ENCODE results near the gene RPS23. TPM values are rescaled to one million over a fixed set of nuclear protein-coding genes. Genes with fewer than 3 reads are reported as not detected.

RPS23 gene
- total RNA-seq, 1 donor from 2014 or later, result 2,350 TPM

- H3K4me1 Mint-ChIP-seq (ENCODE audit: unreplicated experiment), result peaks cover 8% of the 10 kb centered on the region
- H3K9me3 Mint-ChIP-seq (ENCODE audit: unreplicated experiment), result no peaks in the 10 kb centered on the region
- no peak for DNase-seq (ENCODE audit: low spot score)
- TF ChIP-seq CTCF (IDR thresholded peaks at IDR 0.05; ENCODE audit: unreplicated experiment), result no peak
- no peaks in the 10 kb centered on the region for H3K36me3 Mint-ChIP-seq (ENCODE audit: low read depth, unreplicated experiment)
- H3K27ac Mint-ChIP-seq (ENCODE audit: unreplicated experiment), result no peak overlapping the region
- peaks cover 4% of the 10 kb centered on the region for H3K27me3 Mint-ChIP-seq (ENCODE audit: unreplicated experiment)
- no peak overlapping the region for H3K4me3 Mint-ChIP-seq (ENCODE audit: unreplicated experiment)
Observed at GRCh38 chr5:82298668-82299067, 20.5 kb upstream of the RPS23 start.

- Mint-ChIP-seq H3K4me1 (ENCODE audit: unreplicated experiment) (peaks cover 10% of the 10 kb centered on the region), H3K27ac (ENCODE audit: unreplicated experiment) (no peak overlapping the region)
- no peak for TF ChIP-seq CTCF (IDR thresholded peaks at IDR 0.05; ENCODE audit: unreplicated experiment)
Observed at GRCh38 chr5:82297711-82298110, 19.6 kb upstream of the RPS23 start.

GRCh38 chr5:82296929-82297328 lies 18.8 kb upstream of the RPS23 start:
- TF ChIP-seq CTCF (IDR thresholded peaks at IDR 0.05; ENCODE audit: unreplicated experiment), result no peak
- no peak overlapping the region for H3K4me3 Mint-ChIP-seq (ENCODE audit: unreplicated experiment)
- no peaks in the 10 kb centered on the region for H3K36me3 Mint-ChIP-seq (ENCODE audit: low read depth, unreplicated experiment)
- DNase-seq (ENCODE audit: low spot score), result no peak
- peaks cover 4% of the 10 kb centered on the region for H3K27me3 Mint-ChIP-seq (ENCODE audit: unreplicated experiment)
- no peaks in the 10 kb centered on the region for H3K9me3 Mint-ChIP-seq (ENCODE audit: unreplicated experiment)
- H3K27ac Mint-ChIP-seq (ENCODE audit: unreplicated experiment), result no peak overlapping the region
- peaks cover 10% of the 10 kb centered on the region for H3K4me1 Mint-ChIP-seq (ENCODE audit: unreplicated experiment)

More at GRCh38 chr5:82297711-82298110, 19.6 kb upstream of the RPS23 start:
- no peak for DNase-seq (ENCODE audit: low spot score)
- peaks cover 4% of the 10 kb centered on the region for H3K27me3 Mint-ChIP-seq (ENCODE audit: unreplicated experiment)
- H3K9me3 Mint-ChIP-seq (ENCODE audit: unreplicated experiment), result no peaks in the 10 kb centered on the region
- H3K36me3 Mint-ChIP-seq (ENCODE audit: low read depth, unreplicated experiment), result no peaks in the 10 kb centered on the region
- no peak overlapping the region for H3K4me3 Mint-ChIP-seq (ENCODE audit: unreplicated experiment)

- H3K9me3 Mint-ChIP-seq (ENCODE audit: unreplicated experiment), result no peaks in the 10 kb centered on the region
Observed at GRCh38 chr5:82295959-82296531, 17.9 kb upstream of the RPS23 start.

More at GRCh38 chr5:82295959-82296531, 17.9 kb upstream of the RPS23 start:
- Mint-ChIP-seq H3K27me3 (ENCODE audit: unreplicated experiment) (peaks cover 4% of the 10 kb centered on the region), H3K4me3 (ENCODE audit: unreplicated experiment) (no peak overlapping the region), H3K27ac (ENCODE audit: unreplicated experiment) (no peak overlapping the region), H3K4me1 (ENCODE audit: unreplicated experiment) (peaks cover 10% of the 10 kb centered on the region), H3K36me3 (ENCODE audit: low read depth, unreplicated experiment) (no peaks in the 10 kb centered on the region)
- DNase-seq (ENCODE audit: low spot score), result no peak
- no peak for TF ChIP-seq CTCF (IDR thresholded peaks at IDR 0.05; ENCODE audit: unreplicated experiment)
